A673 (cell line): Measurements from ENCODE around the gene PLCXD3. TPM values are rescaled to one million over a fixed set of nuclear protein-coding genes. Genes with fewer than 3 reads are reported as not detected.

Experiments used
- BruUV-seq: library from RNA; stranded (reverse); fragments of 400-500 nt; replicated peaks from 2 replicates; lab custom pipeline; 2021; lab: Mats Ljungman, UMichigan
- CTCF ChIA-PET: fragments of 300-600 bp; sonication (Branson Sonifier 250); formaldehyde crosslinking; loops from one replicate; lab custom pipeline; 2022; ENCODE audit warnings: antibody characterized with exemption; lab: Charles Lee
- POLR2A ChIA-PET: fragments of 300-600 bp; sonication (Branson Sonifier 250); formaldehyde crosslinking; loops from one replicate; lab custom pipeline; 2022; ENCODE audit warnings: antibody characterized with exemption; ENCODE audit not compliant: low non-redundant PET; lab: Charles Lee
- DNase-seq: peaks from one replicate; pipeline ENCODE4 v3.0.0-alpha.2; 2015; ENCODE audit warnings: low spot score
- H3K27ac ChIP-seq: fragments of 200-600 bp; sonication (generic); 2 replicates; pipeline ENCODE4 v1.5.1; 2016; ENCODE audit warnings: mixed run types, low read depth, mild to moderate bottlenecking, mixed read lengths, antibody characterized with exemption, low read length; ENCODE audit not compliant: poor library complexity, severe bottlenecking
- H3K27me3 ChIP-seq: fragments of 200-600 bp; sonication (generic); replicated peaks from 2 replicates; pipeline ENCODE4 v1.6.1; 2017; ENCODE audit warnings: mixed run types, low read depth, mild to moderate bottlenecking, mixed read lengths, antibody characterized with exemption, low read length; ENCODE audit not compliant: insufficient read depth, poor library complexity
- H3K36me3 ChIP-seq: fragments of 200-600 bp; sonication (generic); 2 replicates; pipeline ENCODE4 v1.6.1; 2016; ENCODE audit warnings: mixed run types, mild to moderate bottlenecking, mixed read lengths, antibody characterized with exemption, low read length; ENCODE audit not compliant: insufficient read depth, poor library complexity, severe bottlenecking
- H3K4me1 ChIP-seq: fragments of 200-600 bp; sonication (generic); 2 replicates; pipeline ENCODE4 v1.6.1; 2017; ENCODE audit warnings: mixed run types, mild to moderate bottlenecking, mixed read lengths, antibody characterized with exemption, low read length; ENCODE audit not compliant: insufficient read depth, poor library complexity, severe bottlenecking
- H3K4me3 ChIP-seq: fragments of 200-600 bp; sonication (generic); 2 replicates; pipeline ENCODE4 v1.5.1; 2016; ENCODE audit warnings: low read depth, mixed run types, mild to moderate bottlenecking, mixed read lengths, low read length; ENCODE audit not compliant: poor library complexity, severe bottlenecking
- H3K9me3 ChIP-seq: fragments of 200-600 bp; sonication (generic); 2 replicates; pipeline ENCODE4 v1.6.1; 2016; ENCODE audit warnings: mixed run types, low read depth, mild to moderate bottlenecking, mixed read lengths, antibody characterized with exemption, low read length; ENCODE audit not compliant: poor library complexity, severe bottlenecking
- CTCF ChIP-seq: fragments of 300-800, 200-600 bp; sonication (generic); conservative IDR thresholded peaks from 2 replicates; pipeline ENCODE4 v1.5.1; 2017; ENCODE audit warnings: low read depth, mild to moderate bottlenecking, antibody characterized with exemption, low read length, moderate library complexity, mixed read lengths
- EZH2 ChIP-seq: fragments of 200-600 bp; sonication (generic); IDR thresholded peaks from 2 replicates; pipeline ENCODE4 v1.6.1; 2017; ENCODE audit warnings: borderline replicate concordance, low read depth, mild to moderate bottlenecking, mixed read lengths, antibody characterized with exemption, low read length; ENCODE audit not compliant: poor library complexity, severe bottlenecking
- intact Hi-C: fragments of 100-400 bp; cut with micrococcal nuclease; formaldehyde crosslinking; loops from one replicate; pipeline ENCODE4 v1.10.0; 2022; ENCODE audit not compliant: unreplicated experiment
- total RNA-seq: library from RNA; stranded (reverse); gene quantifications from 2 replicates; pipeline ENCODE4 v1.2.3, GENCODE V29; 2021

PLCXD3 gene
- total RNA-seq, 1 experiment from 2014 or later = 1.3 TPM

DNA sequence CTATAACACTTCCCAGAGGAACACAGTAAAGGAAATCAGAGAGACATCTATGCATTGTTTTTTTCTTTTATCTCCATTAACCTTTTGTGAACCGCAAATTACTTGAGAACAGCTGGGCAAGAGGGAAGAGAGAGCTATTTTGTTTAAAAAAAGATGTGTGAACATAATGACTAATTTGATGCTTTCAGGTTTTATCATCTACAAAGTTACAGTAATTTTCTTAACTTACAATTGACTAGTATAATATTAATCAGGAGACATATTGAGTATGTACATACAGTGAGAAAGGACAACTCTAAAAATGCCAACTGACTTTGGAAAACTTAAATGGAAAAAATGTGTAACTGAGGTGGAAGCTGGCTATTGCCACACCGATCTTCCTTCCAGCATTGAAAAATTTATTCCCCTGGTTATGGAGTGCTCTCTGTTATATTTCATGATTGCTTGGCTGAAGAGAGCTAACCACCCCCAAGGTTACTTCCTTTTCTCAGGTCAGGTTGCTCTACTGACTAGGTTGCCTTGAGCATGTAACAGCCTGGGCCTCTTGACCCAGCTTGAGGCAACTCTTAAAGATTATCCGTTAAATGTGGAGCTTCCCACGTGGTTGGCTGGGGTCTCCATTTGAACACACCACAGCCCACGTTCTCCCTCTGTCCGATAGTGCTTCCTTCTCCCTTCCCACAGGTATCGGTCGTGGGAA is 234.4 kb downstream of the PLCXD3 start:
- no peak overlapping the region for H3K4me3 ChIP-seq
- no peak for TF ChIP-seq CTCF
- TF ChIP-seq EZH2 = no peak
- DNase-seq = no peak
- peaks cover 31% of the 10 kb centered on the region for H3K4me1 ChIP-seq
- CTCF ChIA-PET = no interaction called here
- no peak overlapping the region for H3K27ac ChIP-seq
- intact Hi-C loops = no loop called here
- no peaks in the 10 kb centered on the region for H3K9me3 ChIP-seq
- POLR2A ChIA-PET = no interaction called here
- no peaks in the 10 kb centered on the region for H3K27me3 ChIP-seq
- BruUV-seq = no TSS peak
- no peaks in the 10 kb centered on the region for H3K36me3 ChIP-seq

DNA sequence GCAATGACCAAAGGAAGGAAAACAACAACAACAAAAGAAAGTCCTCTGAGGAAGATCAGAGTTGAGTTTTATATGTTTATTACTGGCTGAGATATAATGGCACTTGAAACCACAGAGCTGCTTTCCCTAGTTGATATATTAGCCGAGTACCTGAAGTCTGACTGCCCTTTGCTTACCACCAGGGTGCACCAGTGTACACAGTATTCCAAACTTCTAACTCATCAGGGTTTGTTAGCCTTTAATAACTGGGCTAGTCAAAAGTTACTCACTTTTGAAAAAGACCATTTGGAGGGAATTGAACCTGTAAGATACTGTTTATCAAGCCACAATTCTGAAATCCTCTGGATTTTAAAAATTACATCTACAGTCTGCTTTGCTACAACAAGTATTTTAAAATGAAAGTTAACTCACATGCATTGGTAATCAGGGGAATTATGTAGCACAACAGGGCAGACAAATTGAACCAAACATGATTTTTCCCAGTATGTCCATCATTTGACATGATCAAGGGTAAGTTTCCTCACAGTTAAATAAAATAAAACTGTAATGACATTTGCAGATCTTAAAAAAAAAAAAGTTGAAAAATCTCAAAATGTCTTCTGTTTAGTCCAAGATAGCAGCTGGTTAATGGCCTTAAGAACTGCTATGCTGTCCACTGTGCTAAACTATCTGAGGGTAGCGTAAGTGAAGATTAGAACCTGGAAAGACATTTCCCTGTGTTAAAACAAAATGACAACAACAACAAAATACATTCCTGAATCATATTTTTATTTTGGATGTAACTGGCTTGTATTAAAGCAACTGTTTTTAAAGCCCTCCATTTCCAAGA is 239.8 kb downstream of the PLCXD3 start:
- ChIA-PET POLR2A (interaction anchor here (0.6 kb wide), 1 partner anchor 367 kb away, joined by 3 read pairs; no protein-coding TSS in a partner anchor), CTCF (interaction anchor here (0.6 to 1.4 kb wide), 5 partner anchors 77 to 369 kb away, joined by 3 to 9 read pairs (median 4); no protein-coding TSS in a partner anchor)
- no TSS peak for BruUV-seq
- H3K36me3 ChIP-seq = no peaks in the 10 kb centered on the region
- peak overlapping the region; percentile 7 for H3K27ac ChIP-seq
- no peak overlapping the region for H3K4me3 ChIP-seq
- peak; percentile 82 for DNase-seq
- H3K9me3 ChIP-seq = no peaks in the 10 kb centered on the region
- TF ChIP-seq EZH2 (no peak), CTCF (peak; percentile 89)
- intact Hi-C loops = loop anchor here (2.0 to 5.0 kb wide), 5 partner anchors 42 to 572 kb away; partner anchors contain the start of gene C7
- peaks cover 19% of the 10 kb centered on the region for H3K4me1 ChIP-seq
- H3K27me3 ChIP-seq = no peaks in the 10 kb centered on the region

DNA sequence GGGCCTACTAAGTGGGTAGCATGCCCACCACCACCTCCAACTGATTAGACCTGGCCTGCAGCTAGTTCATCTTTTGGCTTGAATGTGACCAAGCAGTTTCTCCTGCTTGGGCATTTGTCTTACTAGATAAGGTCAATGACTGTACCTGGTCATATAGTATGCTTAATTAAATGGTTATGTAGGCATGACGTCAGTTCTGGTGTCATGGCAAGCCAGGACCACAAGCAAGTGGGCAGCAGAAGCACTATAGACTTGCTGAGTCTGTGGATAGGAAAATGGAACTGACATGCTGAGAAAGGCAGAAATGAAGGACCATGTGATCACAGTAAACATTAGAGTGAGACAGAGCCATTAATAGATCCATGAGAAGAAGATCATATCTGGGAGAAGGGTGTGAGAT is 241.5 kb downstream of the PLCXD3 start:
- intact Hi-C loops = no loop called here
- Histone ChIP-seq H3K9me3 (no peaks in the 10 kb centered on the region), H3K27ac (no peak overlapping the region), H3K27me3 (no peaks in the 10 kb centered on the region), H3K4me1 (peaks cover 30% of the 10 kb centered on the region), H3K36me3 (no peaks in the 10 kb centered on the region), H3K4me3 (no peak overlapping the region)
- no peak for DNase-seq
- POLR2A ChIA-PET = no interaction called here
- BruUV-seq = no TSS peak
- CTCF ChIA-PET = no interaction called here
- TF ChIP-seq CTCF = no peak
- TF ChIP-seq EZH2 = no peak
